Measurements from ENCODE around the gene PCED1A.

The PCED1A gene, protein sequence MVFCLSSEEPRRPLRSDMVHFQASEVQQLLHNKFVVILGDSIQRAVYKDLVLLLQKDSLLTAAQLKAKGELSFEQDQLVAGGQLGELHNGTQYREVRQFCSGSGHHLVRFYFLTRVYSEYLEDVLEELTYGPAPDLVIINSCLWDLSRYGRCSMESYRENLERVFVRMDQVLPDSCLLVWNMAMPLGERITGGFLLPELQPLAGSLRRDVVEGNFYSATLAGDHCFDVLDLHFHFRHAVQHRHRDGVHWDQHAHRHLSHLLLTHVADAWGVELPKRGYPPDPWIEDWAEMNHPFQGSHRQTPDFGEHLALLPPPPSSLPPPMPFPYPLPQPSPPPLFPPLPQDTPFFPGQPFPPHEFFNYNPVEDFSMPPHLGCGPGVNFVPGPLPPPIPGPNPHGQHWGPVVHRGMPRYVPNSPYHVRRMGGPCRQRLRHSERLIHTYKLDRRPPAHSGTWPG

DNA sequence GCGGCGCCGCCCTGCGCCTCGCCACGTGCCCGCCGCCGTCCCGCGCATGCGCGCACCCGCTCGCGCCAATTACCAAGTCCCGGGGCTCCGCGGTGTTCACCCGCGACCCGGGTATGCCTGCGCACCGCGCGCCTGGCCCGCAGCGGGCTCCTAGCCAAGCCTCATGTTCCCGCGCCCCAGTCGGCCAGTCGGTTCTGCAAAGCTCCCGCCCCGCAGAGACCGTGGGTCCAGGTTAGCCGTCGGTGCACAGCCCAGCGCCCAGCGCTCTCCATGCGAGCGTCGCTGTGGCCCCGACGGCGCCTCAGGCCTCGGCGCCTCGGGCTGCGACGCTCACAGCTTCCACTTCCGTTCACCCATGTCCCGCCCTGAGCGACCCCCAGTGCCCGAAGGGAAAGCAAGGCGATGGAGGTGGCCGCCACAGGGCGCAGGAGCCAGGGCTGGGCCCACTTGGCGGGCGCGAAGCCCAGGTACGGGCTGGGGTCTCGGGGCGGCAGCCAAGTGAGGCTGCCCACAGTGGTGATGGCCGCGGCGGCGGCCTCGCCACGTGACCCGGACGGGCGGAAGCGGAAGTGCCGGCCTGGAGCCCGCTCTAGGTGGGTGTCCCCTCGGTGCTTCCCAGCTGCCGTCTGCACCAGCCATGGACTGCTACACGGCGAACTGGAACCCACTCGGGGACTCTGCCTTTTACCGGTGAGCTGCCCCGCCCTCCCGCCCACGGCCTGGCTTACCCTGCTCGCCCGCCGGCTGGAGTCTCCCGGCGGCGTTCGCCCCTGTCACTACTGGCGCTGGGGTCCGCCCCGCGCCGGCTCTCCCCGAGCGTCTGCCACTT lies at the start of gene PCED1A, which contains the start of gene VPS16:
Gene PCED1A (minus strand): TSS at position 518 of the 829 bp plus-strand sequence. CDS start 743 bp downstream, outside the sequence.
Gene VPS16 (plus strand): TSS at position 608 of the 829 bp plus-strand sequence. CDS start 30 bp downstream, at position 638.
- peak; percentile 95 for DNase-seq (ENCODE audit: low spot score)

DNA sequence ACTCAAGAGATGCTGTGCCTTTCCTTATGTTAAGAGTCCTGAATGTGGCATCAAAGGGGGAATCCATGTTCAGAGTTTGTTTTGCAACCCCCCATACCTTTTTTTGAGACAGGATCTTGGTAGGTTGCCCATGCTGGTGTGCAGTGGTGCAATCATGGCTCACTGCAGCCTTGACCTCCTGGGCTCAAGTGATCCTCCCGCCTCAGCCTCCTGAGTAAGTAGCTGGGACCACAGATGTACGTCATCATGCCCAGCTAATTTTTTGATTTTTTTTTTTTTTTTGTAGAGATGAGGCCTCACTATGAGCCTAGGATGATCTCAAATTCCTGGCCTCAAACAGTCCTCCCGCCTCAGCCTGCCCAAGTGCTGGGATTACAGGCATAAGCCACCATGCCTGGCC lies 49.3 kb upstream of the PCED1A start:
- no peak for DNase-seq (ENCODE audit: low spot score)

DNA sequence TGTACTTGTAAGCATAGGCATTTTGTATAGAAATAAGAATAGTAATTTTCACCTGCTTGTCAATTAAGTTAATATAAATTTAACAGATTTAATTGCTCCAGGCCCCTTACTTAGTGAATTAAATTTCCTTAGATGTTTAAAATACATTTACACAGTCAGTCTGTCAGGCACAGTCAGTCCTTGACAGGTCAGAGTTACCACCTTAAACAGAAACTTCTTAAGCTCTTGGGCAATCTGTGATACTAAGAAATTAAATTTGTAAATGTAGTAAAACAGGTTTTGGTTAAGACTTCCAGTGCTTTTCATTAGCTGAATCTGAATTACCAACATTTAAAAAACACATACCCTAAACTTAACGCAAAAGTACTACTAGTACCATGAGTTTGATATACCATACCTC lies 48.8 kb upstream of the PCED1A start:
- DNase-seq (ENCODE audit: low spot score), result no peak

DNA sequence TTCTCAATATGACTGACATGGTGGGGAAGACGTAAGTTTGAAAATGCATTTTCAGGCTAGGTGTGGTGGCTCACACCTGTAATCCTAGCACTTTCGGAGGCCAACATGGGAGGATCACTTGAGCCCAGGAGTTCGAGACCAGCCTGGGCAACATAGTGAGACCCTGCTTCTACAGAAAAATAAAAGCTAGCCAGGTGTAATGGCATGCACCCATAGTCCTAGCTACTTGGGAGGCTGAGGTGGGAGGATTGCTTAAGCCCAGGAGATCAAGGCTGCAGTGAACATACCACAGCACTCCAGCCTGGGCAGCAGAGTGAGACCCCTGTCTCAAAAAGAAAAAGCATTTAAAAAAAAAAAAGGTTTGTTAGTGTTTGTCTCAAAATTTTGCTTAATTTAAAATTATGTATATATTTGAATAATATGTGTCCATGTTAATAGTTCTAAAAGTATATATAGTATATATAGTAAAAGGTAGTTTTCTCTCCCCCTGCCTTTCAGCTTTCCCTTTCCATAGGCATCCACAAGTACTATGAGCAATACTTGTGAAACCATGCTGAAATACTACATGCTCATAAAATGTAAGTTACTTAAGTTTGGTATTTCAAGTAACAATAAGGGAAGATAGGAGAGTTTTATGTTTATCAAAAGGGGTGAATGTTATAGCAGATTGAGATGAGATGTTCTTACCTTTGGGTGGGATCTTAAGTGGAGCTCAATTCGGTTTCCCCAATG lies 47.9 kb upstream of the PCED1A start:
- DNase-seq (ENCODE audit: low spot score), result no peak

DNA sequence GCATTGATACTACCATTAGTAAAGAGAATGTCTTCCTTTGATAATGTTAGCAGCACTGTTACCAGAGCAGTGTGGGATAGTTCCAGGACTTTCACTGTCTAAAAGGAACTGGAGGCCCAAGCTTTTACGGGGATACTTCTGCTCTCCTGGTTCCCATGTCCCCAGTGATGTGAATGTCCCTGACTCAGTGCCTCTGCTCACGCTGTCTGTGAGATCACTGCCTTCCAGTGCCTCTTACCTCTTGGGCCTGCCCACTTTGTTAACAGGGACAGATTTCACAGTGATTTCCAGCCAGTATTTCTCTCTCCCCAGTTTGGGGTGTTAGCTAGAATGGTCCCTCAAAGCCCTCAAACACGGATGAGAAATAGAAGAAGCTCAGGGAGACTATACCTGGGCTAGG lies 47.3 kb upstream of the PCED1A start:
- DNase-seq (ENCODE audit: low spot score), result no peak

DNA sequence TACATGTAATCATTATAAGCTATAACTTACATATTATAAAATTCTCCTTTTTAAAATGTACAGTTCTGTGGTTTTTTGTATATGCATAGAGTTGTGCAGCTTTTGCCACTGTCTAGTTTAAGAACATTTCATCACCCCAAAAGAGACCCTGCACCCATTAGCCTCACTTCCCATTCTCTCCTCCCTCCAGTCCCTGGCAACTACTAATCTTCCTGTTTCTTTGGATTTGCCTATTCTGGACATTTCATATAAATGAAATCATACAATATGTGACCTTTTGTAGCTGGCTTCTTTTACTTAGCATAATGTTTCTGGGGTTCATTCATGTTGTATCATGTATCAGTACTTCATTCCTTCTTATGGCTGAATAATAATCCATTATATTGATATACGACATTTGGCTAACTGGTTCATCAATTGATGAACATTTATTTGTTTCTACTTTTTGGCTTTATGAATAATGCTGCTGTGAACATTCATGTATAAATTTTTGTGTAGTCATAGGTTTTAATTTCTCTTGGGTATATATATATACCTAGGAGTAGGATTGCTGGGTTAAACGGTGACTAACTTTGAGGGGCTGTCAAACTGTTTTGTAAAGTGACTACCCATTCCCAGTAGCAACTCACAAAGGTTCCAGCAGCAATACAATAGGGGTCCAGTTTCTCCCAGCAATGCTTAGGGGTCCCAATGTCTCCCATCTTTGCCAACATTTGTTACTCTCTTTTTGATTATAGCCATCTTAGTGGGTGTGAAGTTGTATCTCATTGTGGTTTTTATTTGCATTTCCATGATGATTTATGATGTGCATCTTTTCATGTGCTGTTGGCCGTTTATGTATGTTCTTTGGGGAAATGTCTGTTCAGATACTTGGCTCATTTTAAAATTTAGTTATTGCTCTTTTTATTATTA lies 43.5 kb upstream of the PCED1A start:
- DNase-seq (ENCODE audit: low spot score), result no peak

DNA sequence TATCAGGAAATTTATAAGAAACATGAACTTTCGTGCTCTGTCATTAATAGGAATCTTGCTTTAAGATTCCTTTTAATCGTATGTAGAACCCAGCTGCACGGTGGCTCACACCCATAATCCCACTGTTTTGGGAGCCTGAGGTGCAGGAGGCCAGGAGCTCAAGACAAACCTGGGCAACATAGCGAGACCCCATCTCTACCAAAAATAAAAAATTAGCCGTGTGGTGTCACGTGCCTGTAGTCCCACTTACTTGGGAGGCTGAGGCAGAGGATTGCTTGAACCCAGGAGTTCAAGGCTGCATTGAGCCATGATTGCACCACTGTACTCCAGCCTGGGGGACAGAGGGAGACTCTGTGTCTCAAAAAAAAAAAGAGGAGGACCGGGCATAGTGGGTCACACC lies 40.2 kb upstream of the PCED1A start:
- DNase-seq (ENCODE audit: low spot score), result no peak

DNA sequence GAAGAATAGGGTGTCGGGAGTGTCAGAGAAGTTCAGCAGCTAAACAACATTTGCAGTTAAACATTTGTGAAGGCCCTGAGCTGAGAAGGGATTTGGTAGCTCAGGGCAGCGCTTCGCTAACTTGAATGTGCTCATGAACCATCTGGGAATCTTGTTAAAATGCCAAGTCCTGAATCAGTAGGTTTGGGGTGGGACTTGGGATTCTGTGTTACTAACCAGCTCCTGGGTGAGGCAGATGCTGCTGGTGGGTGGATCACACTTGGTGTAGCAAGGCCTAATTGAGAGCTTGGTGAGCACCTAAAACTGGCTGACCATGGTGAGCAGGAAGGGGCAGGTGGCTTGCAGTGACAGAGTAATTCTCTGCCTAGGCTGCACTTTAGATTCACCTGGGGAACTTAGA lies 38.7 kb upstream of the PCED1A start:
- no peak for DNase-seq (ENCODE audit: low spot score)

DNA sequence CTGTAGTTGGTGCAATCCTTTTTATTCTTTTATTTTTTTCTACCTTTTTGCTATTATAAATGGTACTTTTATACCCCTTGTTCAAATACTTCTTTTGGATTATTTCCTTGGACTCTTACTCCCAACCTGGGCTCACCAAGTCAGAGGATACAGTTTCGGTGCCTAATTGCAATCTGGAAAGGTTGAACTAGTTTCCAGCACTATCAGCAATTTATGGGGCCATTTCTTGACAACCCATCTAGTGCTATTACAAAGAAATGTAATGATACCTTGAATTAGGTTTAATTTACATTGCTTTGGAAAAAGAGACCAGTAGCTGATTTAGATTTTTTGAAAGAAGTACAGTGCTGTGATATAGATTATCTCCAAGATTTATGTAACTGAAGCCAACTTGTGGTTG lies 38.1 kb upstream of the PCED1A start:
- DNase-seq (ENCODE audit: low spot score), result no peak

DNA sequence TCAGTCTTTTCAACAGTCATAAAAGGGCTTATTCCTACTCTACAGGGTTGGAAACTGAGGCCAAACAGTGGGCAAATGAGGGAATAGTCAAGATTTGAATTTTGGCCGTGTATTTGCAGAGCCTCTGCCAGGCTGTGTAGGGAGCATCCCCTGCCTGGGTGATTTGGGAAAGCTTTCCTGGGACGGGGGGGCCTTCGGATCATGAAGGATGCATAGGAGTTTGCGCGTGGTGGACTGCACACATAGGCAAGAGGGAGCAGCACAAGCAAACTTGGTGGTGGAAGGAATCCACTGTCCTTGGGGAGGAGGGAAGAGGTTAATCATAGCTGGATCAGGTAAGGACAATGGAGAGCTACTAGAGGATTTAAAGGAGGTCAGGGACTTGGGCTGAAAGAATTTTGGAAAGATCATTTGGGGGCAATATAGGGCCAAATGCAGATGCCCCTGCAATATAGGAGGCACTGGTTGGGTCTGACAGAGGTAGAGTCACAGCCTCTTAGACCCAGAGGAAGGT lies 35.3 kb upstream of the PCED1A start:
- no peak for DNase-seq (ENCODE audit: low spot score)

DNA sequence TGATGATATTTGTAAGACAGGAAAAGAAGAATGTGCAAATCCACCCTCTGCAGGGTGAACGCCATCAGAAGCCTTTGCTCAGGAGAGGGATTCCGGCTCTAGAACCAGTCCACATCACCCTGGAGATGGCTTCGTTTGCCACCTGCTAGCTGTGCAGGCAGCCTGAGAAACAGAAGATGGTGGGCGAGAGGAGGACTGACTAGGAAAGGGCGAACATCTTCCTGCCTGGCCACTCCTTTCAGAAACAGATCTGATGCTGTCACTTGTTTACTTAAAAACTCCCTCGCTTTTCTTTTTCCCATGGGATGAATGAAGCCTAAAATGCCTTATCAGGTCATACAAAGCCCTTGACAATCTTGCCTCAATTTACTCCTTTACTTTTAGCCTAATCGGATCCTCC lies 34.0 kb upstream of the PCED1A start:
- no peak for DNase-seq (ENCODE audit: low spot score)

DNA sequence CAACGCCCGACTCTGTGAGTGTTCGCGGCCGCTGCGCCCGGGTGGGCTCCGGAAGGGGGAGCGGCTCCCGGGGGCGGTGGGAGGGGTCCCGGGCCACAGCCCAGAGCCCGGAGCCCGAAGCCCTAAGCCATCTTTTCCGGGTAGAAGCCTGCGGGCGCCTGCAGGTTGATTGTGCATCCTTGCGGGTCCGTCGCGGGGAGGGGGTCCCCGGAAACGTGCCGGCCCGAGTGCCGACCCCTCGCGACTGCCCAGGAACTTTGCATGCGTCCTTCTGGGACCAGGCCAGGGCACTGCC lies 33.2 kb upstream of the PCED1A start:
- DNase-seq (ENCODE audit: low spot score), result peak; percentile 87

DNA sequence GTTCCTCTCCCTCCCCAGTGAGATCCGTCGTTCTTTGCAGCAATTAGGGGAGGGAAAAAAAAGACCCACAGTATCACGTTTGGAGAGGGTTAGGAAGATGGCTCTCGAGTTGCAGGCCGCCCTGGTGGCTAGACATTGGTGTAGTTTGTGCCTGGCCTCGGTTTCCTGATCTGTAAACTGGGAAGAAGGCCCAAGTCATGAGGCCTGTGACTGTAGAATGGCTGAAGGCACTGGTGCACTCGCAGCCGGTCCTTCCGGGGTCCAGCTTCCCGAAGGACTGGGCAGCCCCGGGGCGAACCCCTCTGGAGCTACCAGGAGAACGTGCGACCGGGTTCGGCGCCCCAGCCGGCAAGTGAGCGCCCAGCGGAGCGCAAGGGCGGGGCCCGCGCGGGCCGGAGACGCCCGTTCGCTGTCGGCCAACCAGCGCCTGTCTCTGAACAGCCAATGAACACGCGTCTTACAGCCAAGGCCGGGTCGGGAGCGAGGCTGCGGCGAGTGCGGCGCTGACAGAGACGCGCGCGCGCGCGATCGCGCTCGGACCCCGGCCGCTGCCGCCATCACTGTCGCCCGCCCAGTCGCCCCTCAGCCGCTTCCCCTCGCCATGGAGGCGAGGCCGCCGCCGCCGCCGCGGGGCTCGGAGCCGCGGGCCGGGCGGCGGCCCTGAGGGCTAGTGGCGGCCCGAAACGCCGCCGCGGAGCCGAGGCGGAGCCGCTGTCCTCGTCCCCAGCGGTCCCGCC lies 32.7 kb upstream of the PCED1A start, which contains the start of gene PTPRA:
Gene PTPRA (plus strand): TSS at position 472 of the 737 bp plus-strand sequence. CDS start 90,797 bp downstream, outside the sequence.
- peak; percentile 96 for DNase-seq (ENCODE audit: low spot score)

DNA sequence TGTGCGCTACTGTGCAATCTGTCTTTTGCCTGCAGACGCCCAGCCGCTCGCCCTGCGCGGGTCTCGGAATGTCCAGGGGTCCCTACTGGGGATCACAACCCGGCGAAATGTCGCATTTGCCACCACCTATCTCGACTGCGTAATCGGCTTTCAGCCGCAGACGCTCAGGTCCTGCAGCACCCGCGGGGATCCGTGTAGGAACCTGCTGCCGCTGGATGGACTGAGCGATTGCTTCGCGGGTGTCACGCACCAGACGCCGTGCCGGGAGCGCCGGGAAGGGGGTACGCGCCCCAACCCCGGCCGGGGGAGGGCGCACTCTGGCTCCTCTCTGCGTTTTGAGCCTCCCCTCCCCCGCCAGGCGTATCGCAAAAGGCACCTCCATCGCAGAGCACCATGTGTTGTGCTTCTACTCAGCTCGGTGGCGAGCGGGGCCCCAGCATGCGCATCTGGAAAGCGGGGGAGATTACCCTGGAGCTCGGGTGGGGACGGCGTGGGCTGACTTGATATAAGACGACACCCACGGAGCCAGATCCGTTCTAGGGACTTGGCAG lies 32.1 kb upstream of the PCED1A start:
- DNase-seq (ENCODE audit: low spot score), result no peak

DNA sequence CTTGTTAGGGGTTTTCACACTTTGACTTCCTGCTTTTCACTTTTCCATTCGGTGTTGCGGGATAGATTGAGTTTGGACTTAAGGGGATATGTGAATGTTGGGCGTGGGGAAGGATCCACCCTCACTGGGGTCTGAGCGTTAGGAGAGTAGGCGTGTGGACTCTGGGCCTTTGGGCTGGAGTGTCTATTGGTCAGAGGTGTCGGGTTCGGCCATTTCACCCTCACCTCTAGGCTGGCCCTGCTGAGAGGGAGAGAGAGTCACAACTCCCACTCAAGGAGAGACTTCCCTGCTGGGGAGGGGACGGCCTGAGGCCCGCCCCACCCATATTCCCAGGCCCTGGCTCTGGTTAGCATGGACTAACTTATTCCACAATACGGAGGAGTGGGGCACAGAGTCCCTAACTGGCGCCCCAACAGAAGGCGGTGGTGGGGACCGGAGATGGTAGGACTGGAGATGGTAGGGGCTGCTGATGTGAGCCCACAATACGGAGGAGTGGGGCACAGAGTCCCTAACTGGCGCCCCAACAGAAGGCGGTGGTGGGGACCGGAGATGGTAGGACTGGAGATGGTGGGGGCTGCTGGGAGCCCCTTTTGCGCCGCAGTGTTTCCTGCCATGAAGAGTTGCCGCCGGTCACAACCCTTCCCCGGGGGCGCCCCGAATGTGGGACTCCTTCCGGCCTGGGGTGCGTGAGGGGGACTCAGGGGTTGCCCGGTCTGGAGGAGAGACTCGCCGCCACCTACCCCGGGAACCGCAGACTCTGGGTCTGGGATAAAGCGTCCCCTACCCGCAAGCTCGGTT lies 31.4 kb upstream of the PCED1A start:
- no peak for DNase-seq (ENCODE audit: low spot score)

DNA sequence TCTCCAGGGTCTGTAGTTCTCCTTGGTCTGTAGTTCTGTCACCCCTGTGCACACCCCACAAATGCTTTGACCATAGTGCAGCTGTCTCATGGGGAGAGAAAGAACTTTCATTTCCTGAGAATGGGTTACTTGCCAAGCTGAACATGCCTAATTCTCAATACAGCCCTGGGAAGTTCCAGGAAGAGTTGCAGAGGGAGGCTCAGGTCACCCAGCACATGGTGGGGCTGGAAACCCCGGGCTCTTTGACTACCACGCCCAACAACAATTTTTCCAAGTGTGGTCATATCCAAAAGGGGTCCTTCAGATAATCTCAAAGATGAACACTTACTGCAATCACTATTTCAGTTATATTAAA lies 30.6 kb upstream of the PCED1A start:
- no peak for DNase-seq (ENCODE audit: low spot score)

DNA sequence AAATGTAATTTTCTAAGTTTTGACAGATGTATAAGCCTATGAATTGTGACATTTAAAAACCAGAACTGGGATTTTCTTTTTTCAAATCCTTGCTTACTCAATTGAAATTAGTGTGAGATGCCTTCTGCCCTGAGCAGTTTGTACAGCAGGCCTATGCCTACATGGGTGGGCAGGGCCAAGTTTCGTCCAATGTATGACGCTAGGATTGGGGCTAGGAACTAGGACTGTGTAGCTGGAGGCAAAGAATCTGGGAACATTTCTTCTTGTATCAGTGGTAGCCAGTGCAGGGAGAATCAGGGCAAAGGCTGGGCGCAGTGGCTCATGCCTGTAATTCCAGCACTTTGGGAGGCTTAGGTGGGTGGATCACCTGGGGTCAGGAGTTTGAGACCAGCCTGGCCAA lies 28.9 kb upstream of the PCED1A start:
- DNase-seq (ENCODE audit: low spot score), result no peak

DNA sequence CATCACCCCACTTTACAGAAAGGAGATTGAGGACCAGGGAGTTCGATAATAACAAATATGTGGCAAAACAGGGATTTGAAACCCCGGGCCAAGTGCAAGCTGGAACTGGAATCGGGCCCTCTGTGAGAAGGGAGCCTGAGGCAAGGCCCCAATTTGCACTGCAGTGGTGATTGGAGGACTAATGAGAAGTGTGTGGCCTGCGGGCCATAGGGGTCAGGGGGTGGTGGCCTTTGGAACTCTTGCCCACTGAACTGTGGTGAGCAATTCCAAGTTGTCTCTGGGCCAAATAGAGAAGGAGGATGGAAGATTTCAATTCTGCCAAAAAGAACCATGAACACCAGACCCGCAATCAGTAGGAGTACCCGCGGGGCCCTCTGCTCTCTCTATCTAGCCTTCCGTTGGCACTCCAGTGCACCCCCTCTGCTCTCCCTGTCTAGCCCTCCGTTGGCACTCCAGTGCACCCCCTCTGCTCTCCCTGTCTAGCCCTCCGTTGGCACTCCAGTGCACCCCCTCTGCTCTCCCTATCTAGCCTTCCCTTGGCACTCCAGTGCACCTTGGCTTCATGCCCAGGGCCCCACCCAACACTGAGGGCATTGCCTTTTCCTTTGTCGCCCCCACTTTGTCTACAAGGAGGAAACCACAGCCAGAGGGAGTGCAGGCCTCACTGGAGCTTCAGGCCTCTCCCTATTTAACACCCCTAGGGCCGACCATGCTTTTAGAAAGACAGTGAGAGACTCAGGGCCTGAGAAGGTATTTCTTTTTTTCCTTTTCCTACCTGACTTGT lies 26.8 kb upstream of the PCED1A start:
- DNase-seq (ENCODE audit: low spot score), result no peak

DNA sequence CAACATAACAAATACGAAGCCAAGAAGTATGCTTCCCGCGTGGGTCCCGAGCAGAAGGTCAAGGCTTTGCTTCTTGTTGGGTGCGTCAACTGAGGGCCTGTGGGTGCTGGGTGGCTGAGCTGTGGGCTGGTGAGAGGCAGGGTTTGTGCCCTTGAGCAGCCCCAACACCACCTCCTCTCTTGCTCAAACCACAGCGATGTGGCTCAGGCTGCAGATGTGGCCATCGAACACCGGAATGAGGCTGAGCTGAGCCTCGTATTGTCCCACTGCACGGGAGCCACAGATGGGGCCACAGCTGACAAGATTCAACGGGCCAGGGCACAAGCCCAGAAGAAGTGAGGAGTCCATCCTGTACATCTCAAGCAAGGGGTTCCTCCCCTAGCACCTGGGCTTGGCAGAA lies 25.8 kb upstream of the PCED1A start:
- DNase-seq (ENCODE audit: low spot score), result no peak
